CD4-positive, alpha-beta memory T cell (primary cell): Measurements from ENCODE around the gene ERMN. TPM values are rescaled to one million over a fixed set of nuclear protein-coding genes. Genes with fewer than 3 reads are reported as not detected.

Source experiments
- CTCF ChIA-PET: fragments of 350-600 bp; sonication (Branson Sonifier 250); formaldehyde crosslinking; loops from one replicate; lab custom pipeline; 2021; ENCODE audit warnings: inconsistent platforms; ENCODE audit not compliant: partially characterized antibody; lab: Charles Lee
- POLR2A ChIA-PET: fragments of 350-600 bp; sonication (Branson Sonifier 250); formaldehyde crosslinking; loops from one replicate; lab custom pipeline; 2021; ENCODE audit not compliant: partially characterized antibody; lab: Charles Lee
- DNase-seq, 5 donors: peaks; one replicate each; pipeline versions ENCODE4 v3.0.0 to v3.0.0-alpha.2; 2020 to 2022; ENCODE audit warnings: mixed read lengths in 1 of 5
- H3K27ac ChIP-seq: one replicate; pipeline ENCODE4 v1.7.0; 2013; ENCODE audit warnings: low read depth, low read length
- H3K27me3 ChIP-seq: 2 replicates; pipeline ENCODE4 v1.7.0; 2013; ENCODE audit warnings: mild to moderate bottlenecking, low read length, moderate library complexity; ENCODE audit not compliant: insufficient read depth
- H3K36me3 ChIP-seq: 2 replicates; pipeline ENCODE4 v1.7.0; 2013; ENCODE audit warnings: mild to moderate bottlenecking, low read length, moderate library complexity; ENCODE audit not compliant: insufficient read depth
- H3K4me1 ChIP-seq: 2 replicates; pipeline ENCODE4 v1.7.0; 2013; ENCODE audit warnings: mild to moderate bottlenecking, low read length, moderate library complexity; ENCODE audit not compliant: insufficient read depth
- H3K4me3 ChIP-seq, 2 donors: one replicate each; pipeline ENCODE4 v1.7.0; 2013; ENCODE audit warnings: low read length in 2 of 2, mild to moderate bottlenecking in 1 of 2
- H3K9me3 ChIP-seq, 2 donors: one replicate each; pipeline ENCODE4 v1.7.0; 2013; ENCODE audit warnings: low read length in 2 of 2, control low read depth in 1 of 2; ENCODE audit not compliant: control insufficient read depth in 1 of 2
- H3K27ac Mint-ChIP-seq, 7 donors: one replicate each; pipeline ENCODE4 v1.8.0; 2020 to 2021; ENCODE audit warnings: mixed read lengths in 7 of 7, mild to moderate bottlenecking in 6 of 7, inconsistent platforms in 3 of 7, moderate library complexity in 3 of 7
- H3K27me3 Mint-ChIP-seq, 2 donors: one replicate each; pipeline ENCODE4 v1.8.0; 2020 to 2021; ENCODE audit warnings: mixed read lengths in 2 of 2
- H3K36me3 Mint-ChIP-seq, 2 donors: one replicate each; pipeline ENCODE4 v1.8.0; 2020 to 2021; ENCODE audit warnings: mixed read lengths in 2 of 2, inconsistent platforms in 1 of 2, mild to moderate bottlenecking in 1 of 2
- H3K4me1 Mint-ChIP-seq, 4 donors: one replicate each; pipeline ENCODE4 v1.8.0; 2020 to 2021; ENCODE audit warnings: mixed read lengths in 4 of 4, mild to moderate bottlenecking in 1 of 4
- H3K4me3 Mint-ChIP-seq, 8 donors: one replicate each; pipeline ENCODE4 v1.8.0; 2020 to 2021; ENCODE audit warnings: mixed read lengths in 8 of 8, mild to moderate bottlenecking in 7 of 8, moderate library complexity in 6 of 8, inconsistent platforms in 3 of 8
- H3K9me3 Mint-ChIP-seq, 8 donors: one replicate each; pipeline ENCODE4 v1.8.0; 2020 to 2021; ENCODE audit warnings: mixed read lengths in 8 of 8, mild to moderate bottlenecking in 5 of 8, inconsistent platforms in 3 of 8, moderate library complexity in 1 of 8
- intact Hi-C: fragments of 100-400 bp; cut with micrococcal nuclease; formaldehyde crosslinking; loops from one replicate; pipeline ENCODE4 v1.15.1; 2023
- polyA plus RNA-seq, 2 donors: library from polyadenylated mRNA; unstranded; fragments of 300-500 nt; fragmentation: Illumina TruSeq; gene quantifications; one replicate each; pipeline ENCODE4 v1.2.3, GENCODE V29; 2021
- total RNA-seq, 2 experiments: library from RNA; stranded (reverse); gene quantifications; one replicate each; pipeline ENCODE4 v1.2.3, GENCODE V29; 2021

The ERMN gene
- total and polyA plus RNA-seq, 4 experiments from 2014 or later, result 0.13 to 3.5 (median 1.2) TPM

DNA sequence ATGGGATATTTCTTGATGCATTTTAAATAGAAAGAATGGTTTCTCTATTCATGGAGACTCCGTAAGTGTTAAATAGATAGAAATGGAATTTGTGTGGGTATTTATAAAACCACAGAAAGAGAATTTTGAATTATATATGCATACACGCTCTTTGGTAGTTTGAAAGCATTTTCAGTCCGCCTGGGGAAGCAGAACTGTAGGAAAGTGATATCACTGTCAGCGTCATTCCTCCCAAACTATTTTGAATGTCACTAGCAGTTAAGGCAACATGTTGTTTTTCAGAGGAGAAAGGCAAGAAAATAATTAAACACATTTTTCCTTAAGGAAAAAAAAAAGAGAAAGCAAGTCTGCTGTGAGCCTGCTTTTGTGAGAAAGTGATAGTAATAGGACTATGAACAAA, 8.7 kb upstream of the ERMN start:
- H3K27me3 Mint-ChIP-seq, result no peaks in the 10 kb centered on the region
- Histone ChIP-seq H3K27ac (no peak overlapping the region), H3K27me3 (no peaks in the 10 kb centered on the region), H3K9me3 (no peaks in the 10 kb centered on the region), H3K36me3 (no peaks in the 10 kb centered on the region), H3K4me1 (peaks cover 56% of the 10 kb centered on the region), H3K4me3 (no peak overlapping the region)
- no peaks in the 10 kb centered on the region for H3K9me3 Mint-ChIP-seq
- intact Hi-C loops, result no loop called here
- no peak for DNase-seq
- peak overlapping the region in 5 of 7 donors; percentile 24 to 69 (median 51) for H3K27ac Mint-ChIP-seq
- peaks cover 54 to 74% (median 66%) of the 10 kb centered on the region in 4 donors for H3K4me1 Mint-ChIP-seq
- peak overlapping the region in 6 of 8 donors; percentile 1 to 54 (median 14) for H3K4me3 Mint-ChIP-seq
- CTCF ChIA-PET, result interaction anchor here (0.9 to 16.8 kb wide), 19 partner anchors 11 to 558 kb away, joined by 3 to 392 read pairs (median 21); partner anchors contain the start of genes ACVR1C, CYTIP and ERMN
- H3K36me3 Mint-ChIP-seq, result no peaks in the 10 kb centered on the region
- POLR2A ChIA-PET, result interaction anchor here (0.6 to 13.8 kb wide), 6 partner anchors 69 to 365 kb away, joined by 3 to 375 read pairs (median 15); partner anchors contain the start of gene CYTIP

GRCh38 chr2:157333304-157334047, 7.9 kb upstream of the ERMN start:
- CTCF ChIA-PET, result interaction anchor here (0.7 to 16.8 kb wide), 16 partner anchors 10 to 263 kb away, joined by 3 to 392 read pairs (median 6); partner anchors contain the start of gene CYTIP
- H3K27ac ChIP-seq, result no peak overlapping the region
- no peak for DNase-seq
- POLR2A ChIA-PET, result interaction anchor here (0.6 to 13.8 kb wide), 6 partner anchors 70 to 677 kb away, joined by 3 to 375 read pairs (median 4); partner anchors contain the start of gene CYTIP
- Mint-ChIP-seq H3K4me1 (peaks cover 57 to 75% (median 67%) of the 10 kb centered on the region in 4 donors), H3K27ac (peak overlapping the region; percentile 48 to 90 (median 75)), H3K4me3 (peak overlapping the region in 3 of 8 donors; percentile 8 to 54 (median 38)), H3K9me3 (peaks cover 0 to 2% (median 0%) of the 10 kb centered on the region in 8 donors), H3K36me3 (no peaks in the 10 kb centered on the region), H3K27me3 (no peaks in the 10 kb centered on the region)
- H3K4me1 ChIP-seq, result peaks cover 59% of the 10 kb centered on the region
- no peak overlapping the region for H3K4me3 ChIP-seq
- H3K36me3 ChIP-seq, result no peaks in the 10 kb centered on the region
- no peaks in the 10 kb centered on the region for H3K9me3 ChIP-seq
- no peaks in the 10 kb centered on the region for H3K27me3 ChIP-seq
- intact Hi-C loops, result no loop called here

- Histone ChIP-seq H3K27me3 (no peaks in the 10 kb centered on the region), H3K9me3 (no peaks in the 10 kb centered on the region), H3K36me3 (no peaks in the 10 kb centered on the region), H3K27ac (no peak overlapping the region), H3K4me3 (no peak overlapping the region), H3K4me1 (peaks cover 54% of the 10 kb centered on the region)
- ChIA-PET POLR2A (interaction anchor here (0.5 to 13.8 kb wide), 5 partner anchors 75 to 106 kb away, joined by 3 to 375 read pairs (median 4); partner anchors contain the start of gene CYTIP), CTCF (interaction anchor here (0.6 to 16.8 kb wide), 11 partner anchors 8 to 1418 kb away, joined by 3 to 392 read pairs (median 135); partner anchors contain the start of gene CYTIP)
- H3K36me3 Mint-ChIP-seq, result peaks cover 0 to 3% of the 10 kb centered on the region in 2 donors
- peaks cover 0 to 2% (median 0%) of the 10 kb centered on the region in 8 donors for H3K9me3 Mint-ChIP-seq
- H3K27me3 Mint-ChIP-seq, result no peaks in the 10 kb centered on the region
- H3K4me1 Mint-ChIP-seq, result peaks cover 47 to 65% (median 54%) of the 10 kb centered on the region in 4 donors
- intact Hi-C loops, result no loop called here
- H3K4me3 Mint-ChIP-seq, result no peak overlapping the region
- DNase-seq, result no peak
- peak overlapping the region in 4 of 7 donors; percentile 5 to 80 (median 62) for H3K27ac Mint-ChIP-seq
These were observed 3.9 kb upstream of the ERMN start for GRCh38 chr2:157329524-157329923.

GRCh38 chr2:157327621-157328500, 2.2 kb upstream of the ERMN start:
- Mint-ChIP-seq H3K4me1 (peaks cover 34 to 49% (median 40%) of the 10 kb centered on the region in 4 donors), H3K27me3 (no peaks in the 10 kb centered on the region), H3K9me3 (peaks cover 0 to 2% (median 0%) of the 10 kb centered on the region in 8 donors), H3K4me3 (peak overlapping the region in 7 of 8 donors; percentile 63 to 75 (median 70)), H3K36me3 (peaks cover 6% of the 10 kb centered on the region in 2 donors), H3K27ac (peak overlapping the region; percentile 27 to 91 (median 82))
- no peak overlapping the region for H3K27ac ChIP-seq
- H3K27me3 ChIP-seq, result no peaks in the 10 kb centered on the region
- H3K9me3 ChIP-seq, result no peaks in the 10 kb centered on the region
- POLR2A ChIA-PET, result interaction anchor here (0.7 to 13.8 kb wide), 19 partner anchors 8 to 301 kb away, joined by 3 to 375 read pairs (median 6); partner anchors contain the start of genes ACVR1C and CYTIP
- no peaks in the 10 kb centered on the region for H3K36me3 ChIP-seq
- peaks cover 42% of the 10 kb centered on the region for H3K4me1 ChIP-seq
- intact Hi-C loops, result loop anchor here (1.0 to 2.0 kb wide), 7 partner anchors 77 to 682 kb away; partner anchors contain the start of gene CYTIP
- peak; percentile 75 to 83 (median 78) for DNase-seq
- CTCF ChIA-PET, result interaction anchor here (0.6 to 16.8 kb wide), 53 partner anchors 10 to 683 kb away, joined by 3 to 392 read pairs (median 6); partner anchors contain the start of genes ACVR1C and CYTIP
- H3K4me3 ChIP-seq, result peak overlapping the region in 1 of 2 donors; percentile 13

GRCh38 chr2:157327200-157327599, 1.6 kb upstream of the ERMN start:
- H3K36me3 ChIP-seq, result no peaks in the 10 kb centered on the region
- peak overlapping the region in 6 of 7 donors; percentile 27 to 91 (median 84) for H3K27ac Mint-ChIP-seq
- H3K27ac ChIP-seq, result no peak overlapping the region
- no peaks in the 10 kb centered on the region for H3K27me3 ChIP-seq
- CTCF ChIA-PET, result interaction anchor here (0.7 to 16.8 kb wide), 50 partner anchors 9 to 684 kb away, joined by 3 to 392 read pairs (median 7); partner anchors contain the start of genes ACVR1C and CYTIP
- DNase-seq, result no peak
- H3K9me3 ChIP-seq, result no peaks in the 10 kb centered on the region
- H3K9me3 Mint-ChIP-seq, result peaks cover 0 to 2% (median 0%) of the 10 kb centered on the region in 8 donors
- POLR2A ChIA-PET, result interaction anchor here (0.9 to 13.8 kb wide), 15 partner anchors 9 to 301 kb away, joined by 3 to 375 read pairs (median 9); partner anchors contain the start of genes ACVR1C and CYTIP
- peaks cover 36% of the 10 kb centered on the region for H3K4me1 ChIP-seq
- no peaks in the 10 kb centered on the region for H3K27me3 Mint-ChIP-seq
- H3K4me3 ChIP-seq, result peak overlapping the region in 1 of 2 donors; percentile 13
- H3K4me3 Mint-ChIP-seq, result peak overlapping the region in 4 of 8 donors; percentile 63 to 75 (median 70)
- intact Hi-C loops, result loop anchor here (1.0 to 2.0 kb wide), 7 partner anchors 78 to 683 kb away; partner anchors contain the start of gene CYTIP
- peaks cover 8 to 11% of the 10 kb centered on the region in 2 donors for H3K36me3 Mint-ChIP-seq
- H3K4me1 Mint-ChIP-seq, result peaks cover 28 to 42% (median 34%) of the 10 kb centered on the region in 4 donors

- H3K36me3 ChIP-seq, result no peaks in the 10 kb centered on the region
- H3K9me3 Mint-ChIP-seq, result peaks cover 0 to 2% (median 0%) of the 10 kb centered on the region in 8 donors
- no peak overlapping the region for H3K4me3 Mint-ChIP-seq
- no peak for DNase-seq
- peaks cover 31% of the 10 kb centered on the region for H3K4me1 ChIP-seq
- peak overlapping the region in 1 of 7 donors; percentile 81 for H3K27ac Mint-ChIP-seq
- H3K9me3 ChIP-seq, result no peaks in the 10 kb centered on the region
- H3K27me3 Mint-ChIP-seq, result no peaks in the 10 kb centered on the region
- POLR2A ChIA-PET, result interaction anchor here (0.8 to 13.8 kb wide), 9 partner anchors 24 to 165 kb away, joined by 3 to 375 read pairs (median 9); partner anchors contain the start of gene CYTIP
- H3K4me3 ChIP-seq, result no peak overlapping the region
- CTCF ChIA-PET, result interaction anchor here (0.7 to 16.8 kb wide), 43 partner anchors 9 to 666 kb away, joined by 3 to 392 read pairs (median 9); partner anchors contain the start of genes ACVR1C and CYTIP
- no peak overlapping the region for H3K27ac ChIP-seq
- H3K4me1 Mint-ChIP-seq, result peaks cover 27 to 37% (median 31%) of the 10 kb centered on the region in 4 donors
- H3K27me3 ChIP-seq, result no peaks in the 10 kb centered on the region
- intact Hi-C loops, result loop anchor here (1.0 to 2.0 kb wide), 7 partner anchors 78 to 684 kb away; partner anchors contain the start of gene CYTIP
- peaks cover 12 to 14% of the 10 kb centered on the region in 2 donors for H3K36me3 Mint-ChIP-seq
These were observed 1.1 kb upstream of the ERMN start for GRCh38 chr2:157326698-157327097.
